GM13976 (cell line): ENCODE data around the gene PLEKHA4.
"Not testable (repeated sequence)": the region's sequence is repeated elsewhere in the genome, so short reads cannot be mapped to it uniquely, and the experiment has no call there.

Experiments used
- DNase-seq: peaks from one replicate; pipeline ENCODE4 v3.0.0; 2012; ENCODE audit warnings: low spot score
- in situ Hi-C: fragments of 300-500 bp; cut with MboI; formaldehyde crosslinking; loops from one replicate; pipeline ENCODE4 v1.12.0; 2022; ENCODE audit warnings: low sequenced_read_pairs, mixed read lengths, inconsistent platforms; ENCODE audit not compliant: unreplicated experiment
- TF ChIP-seq, protein P1 (sequence below): IDR thresholded peaks from 2 replicates; pipeline ENCODE4 v1.5.1; 2012; ENCODE audit warnings: borderline replicate concordance, mild to moderate bottlenecking; ENCODE audit not compliant: insufficient read depth; ENCODE audit errors: extremely low read depth, missing control alignments, control extremely low read depth

The PLEKHA4 gene

GRCh38 chr19:48868114-48868886, at the start of gene PLEKHA4:
Gene PLEKHA4 (minus strand): TSS chr19:48868617. CDS start chr19:48867620, 997 bp downstream.
- TF ChIP-seq, protein P1, sequence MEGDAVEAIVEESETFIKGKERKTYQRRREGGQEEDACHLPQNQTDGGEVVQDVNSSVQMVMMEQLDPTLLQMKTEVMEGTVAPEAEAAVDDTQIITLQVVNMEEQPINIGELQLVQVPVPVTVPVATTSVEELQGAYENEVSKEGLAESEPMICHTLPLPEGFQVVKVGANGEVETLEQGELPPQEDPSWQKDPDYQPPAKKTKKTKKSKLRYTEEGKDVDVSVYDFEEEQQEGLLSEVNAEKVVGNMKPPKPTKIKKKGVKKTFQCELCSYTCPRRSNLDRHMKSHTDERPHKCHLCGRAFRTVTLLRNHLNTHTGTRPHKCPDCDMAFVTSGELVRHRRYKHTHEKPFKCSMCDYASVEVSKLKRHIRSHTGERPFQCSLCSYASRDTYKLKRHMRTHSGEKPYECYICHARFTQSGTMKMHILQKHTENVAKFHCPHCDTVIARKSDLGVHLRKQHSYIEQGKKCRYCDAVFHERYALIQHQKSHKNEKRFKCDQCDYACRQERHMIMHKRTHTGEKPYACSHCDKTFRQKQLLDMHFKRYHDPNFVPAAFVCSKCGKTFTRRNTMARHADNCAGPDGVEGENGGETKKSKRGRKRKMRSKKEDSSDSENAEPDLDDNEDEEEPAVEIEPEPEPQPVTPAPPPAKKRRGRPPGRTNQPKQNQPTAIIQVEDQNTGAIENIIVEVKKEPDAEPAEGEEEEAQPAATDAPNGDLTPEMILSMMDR, result no peak
- DNase-seq, result no peak
- in situ Hi-C loops, result no loop called here

DNA sequence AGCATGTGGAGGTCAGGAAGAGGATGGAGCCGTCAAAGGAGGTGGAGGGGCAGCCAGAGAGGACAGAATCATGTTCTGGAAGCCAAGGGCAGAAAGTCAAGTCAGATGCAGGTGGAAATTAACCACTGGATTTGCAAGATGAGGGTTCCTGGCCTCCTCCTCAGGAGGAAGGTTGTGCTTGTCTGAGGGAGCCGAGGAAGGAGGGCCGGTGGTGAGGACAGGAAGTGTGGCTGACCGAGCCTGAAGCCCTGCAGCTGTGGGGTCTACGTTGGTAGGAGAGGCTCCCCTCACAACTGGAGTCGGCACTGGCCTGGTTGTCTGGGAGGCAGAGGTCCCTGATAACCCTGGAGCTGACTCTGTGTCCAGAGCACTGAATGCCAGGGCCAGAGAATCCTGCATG, 49.7 kb upstream of the PLEKHA4 start:
- in situ Hi-C loops, result no loop called here
- TF ChIP-seq, protein P1, result no peak
- no peak for DNase-seq

- TF ChIP-seq, protein P1, result no peak
- in situ Hi-C loops, result no loop called here
- DNase-seq, result no peak
Observed at GRCh38 chr19:48915757-48916156, 47.3 kb upstream of the PLEKHA4 start.

DNA sequence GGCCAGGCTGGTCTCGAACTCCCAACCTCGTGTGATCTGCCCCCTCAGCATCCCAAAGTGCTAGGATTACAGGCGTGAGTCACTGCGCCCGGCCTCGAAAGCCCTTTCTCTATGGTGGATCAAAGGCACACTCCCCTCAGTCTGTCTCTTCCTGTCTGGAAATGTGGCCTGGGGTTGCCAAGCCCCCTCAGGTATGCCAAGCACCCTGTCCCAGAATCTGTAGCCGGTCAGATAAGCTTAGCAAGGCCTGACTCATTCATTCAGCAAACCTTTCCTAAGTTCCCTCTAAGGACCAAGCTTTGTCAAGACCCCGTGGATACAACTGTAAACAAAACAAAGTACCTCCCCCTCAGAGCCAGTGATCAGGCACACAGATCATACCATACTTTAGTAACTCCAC, 45.8 kb upstream of the PLEKHA4 start:
- in situ Hi-C loops, result no loop called here
- TF ChIP-seq, protein P1, result no peak
- DNase-seq, result no peak

GRCh38 chr19:48913114-48913889, 44.9 kb upstream of the PLEKHA4 start:
- TF ChIP-seq, protein P1, result no peak
- in situ Hi-C loops, result no loop called here
- peak; percentile 56 for DNase-seq

DNA sequence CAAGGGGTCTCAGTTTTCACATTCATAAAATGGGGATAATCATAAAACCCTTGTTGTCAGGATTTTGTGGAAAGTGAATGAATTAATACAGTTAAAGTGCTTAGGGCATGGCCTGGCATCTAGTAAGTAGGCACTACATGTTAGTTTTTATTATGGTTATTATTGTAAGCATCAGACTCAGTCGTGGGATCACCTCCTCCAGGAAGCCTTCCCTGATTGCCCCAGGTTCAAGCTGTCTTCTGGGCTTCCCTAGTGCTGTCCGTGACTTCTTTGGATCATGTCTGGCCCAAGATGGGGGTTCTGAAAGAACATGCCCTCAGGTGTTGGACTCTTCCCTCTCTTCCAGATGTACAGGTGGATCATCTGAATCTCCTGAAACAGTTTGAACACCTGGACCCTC, 42.4 kb upstream of the PLEKHA4 start:
- in situ Hi-C loops, result no loop called here
- TF ChIP-seq, protein P1, result no peak
- DNase-seq, result no peak

- DNase-seq, in situ Hi-C loops: not testable (repeated sequence)
Observed at GRCh38 chr19:48909424-48910077, 41.1 kb upstream of the PLEKHA4 start.
